GM13977 (cell line): ENCODE data around the gene PBX1.
"Not testable (repeated sequence)": the region's sequence is repeated elsewhere in the genome, so short reads cannot be mapped to it uniquely, and the experiment has no call there.

Experiments
- DNase-seq: peaks from one replicate; pipeline ENCODE4 v3.0.0; 2012; ENCODE audit warnings: low spot score
- in situ Hi-C: fragments of 300-500 bp; cut with MboI; formaldehyde crosslinking; loops from one replicate; pipeline ENCODE4 v1.12.0; 2022; ENCODE audit warnings: low sequenced_read_pairs, low pct_unique_long_range_greater_than_20kb, mixed read lengths, inconsistent platforms; ENCODE audit not compliant: unreplicated experiment
- TF ChIP-seq, protein P1 (sequence below): IDR thresholded peaks from 2 replicates; pipeline ENCODE4 v1.5.1; 2012; ENCODE audit warnings: mild to moderate bottlenecking, control low read depth; ENCODE audit not compliant: insufficient read depth; ENCODE audit errors: extremely low read depth, missing control alignments

The PBX1 gene

GRCh38 chr1:164651351-164651951, 92.5 kb downstream of the PBX1 start:
- no peak for DNase-seq
- TF ChIP-seq, protein P1, sequence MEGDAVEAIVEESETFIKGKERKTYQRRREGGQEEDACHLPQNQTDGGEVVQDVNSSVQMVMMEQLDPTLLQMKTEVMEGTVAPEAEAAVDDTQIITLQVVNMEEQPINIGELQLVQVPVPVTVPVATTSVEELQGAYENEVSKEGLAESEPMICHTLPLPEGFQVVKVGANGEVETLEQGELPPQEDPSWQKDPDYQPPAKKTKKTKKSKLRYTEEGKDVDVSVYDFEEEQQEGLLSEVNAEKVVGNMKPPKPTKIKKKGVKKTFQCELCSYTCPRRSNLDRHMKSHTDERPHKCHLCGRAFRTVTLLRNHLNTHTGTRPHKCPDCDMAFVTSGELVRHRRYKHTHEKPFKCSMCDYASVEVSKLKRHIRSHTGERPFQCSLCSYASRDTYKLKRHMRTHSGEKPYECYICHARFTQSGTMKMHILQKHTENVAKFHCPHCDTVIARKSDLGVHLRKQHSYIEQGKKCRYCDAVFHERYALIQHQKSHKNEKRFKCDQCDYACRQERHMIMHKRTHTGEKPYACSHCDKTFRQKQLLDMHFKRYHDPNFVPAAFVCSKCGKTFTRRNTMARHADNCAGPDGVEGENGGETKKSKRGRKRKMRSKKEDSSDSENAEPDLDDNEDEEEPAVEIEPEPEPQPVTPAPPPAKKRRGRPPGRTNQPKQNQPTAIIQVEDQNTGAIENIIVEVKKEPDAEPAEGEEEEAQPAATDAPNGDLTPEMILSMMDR = no peak
- in situ Hi-C loops = no loop called here

- DNase-seq, in situ Hi-C loops: not testable (repeated sequence)
Observed at GRCh38 chr1:164652969-164653368, 94.0 kb downstream of the PBX1 start.

DNA sequence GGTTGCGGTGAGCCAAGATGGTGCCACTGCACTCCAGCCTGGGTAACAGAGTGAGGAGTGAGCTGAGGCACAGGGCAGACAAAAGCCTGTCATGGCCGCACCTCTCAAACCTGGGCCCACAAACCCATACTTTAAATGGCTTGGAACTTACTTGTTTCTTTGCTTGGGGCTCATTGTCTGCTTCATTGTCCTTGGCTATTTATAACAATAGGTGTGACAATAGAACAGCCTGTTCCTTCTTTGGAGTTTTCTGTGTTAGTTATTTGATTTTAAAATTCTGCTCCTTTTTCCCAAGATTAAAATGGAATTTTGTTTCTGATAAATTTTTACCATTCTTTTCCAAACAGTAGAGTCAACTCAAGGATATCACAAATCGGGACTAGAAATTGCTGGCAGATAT, 94.7 kb downstream of the PBX1 start:
- in situ Hi-C loops = no loop called here
- DNase-seq = no peak
- TF ChIP-seq, protein P1 = no peak

DNA sequence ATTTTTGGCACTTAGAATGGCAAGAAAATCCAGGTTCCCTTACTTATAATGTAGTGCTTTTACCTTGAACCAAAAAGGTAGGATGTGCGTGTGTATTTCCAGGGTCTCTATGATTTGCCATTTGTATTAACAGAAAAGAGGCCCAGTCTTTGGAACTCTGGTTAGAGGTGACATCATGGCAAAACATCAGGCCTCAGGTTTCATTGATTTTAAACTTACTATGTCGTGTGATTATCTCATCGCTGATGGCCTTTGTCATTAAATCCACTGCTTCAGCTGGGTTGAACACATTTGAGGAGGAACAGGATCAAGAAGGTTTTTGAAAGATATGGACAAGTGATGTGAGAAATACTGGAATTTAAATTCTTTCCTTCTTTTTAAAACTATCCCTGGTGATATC, 95.2 kb downstream of the PBX1 start:
- in situ Hi-C loops = no loop called here
- no peak for DNase-seq
- TF ChIP-seq, protein P1 = no peak

DNA sequence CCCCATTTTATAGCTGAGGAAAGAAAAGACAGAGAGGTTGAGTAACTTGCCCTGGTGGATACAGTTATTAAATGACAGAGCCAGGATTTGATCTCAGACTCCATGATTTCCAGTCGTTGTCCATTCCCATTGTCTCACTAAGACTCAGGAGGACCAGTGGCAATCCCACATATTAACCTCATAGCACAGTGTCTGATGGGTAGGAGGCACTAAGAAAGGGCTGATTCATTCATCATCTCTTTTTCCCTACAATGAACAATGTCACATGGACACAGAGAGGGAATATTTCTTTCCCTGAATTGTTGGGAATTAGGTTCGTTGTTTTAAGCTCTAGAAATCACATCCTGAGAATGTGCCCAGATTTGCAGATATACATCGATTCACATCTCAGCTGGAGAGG, 99.9 kb downstream of the PBX1 start:
- TF ChIP-seq, protein P1 = no peak
- in situ Hi-C loops = no loop called here
- DNase-seq = no peak

DNA sequence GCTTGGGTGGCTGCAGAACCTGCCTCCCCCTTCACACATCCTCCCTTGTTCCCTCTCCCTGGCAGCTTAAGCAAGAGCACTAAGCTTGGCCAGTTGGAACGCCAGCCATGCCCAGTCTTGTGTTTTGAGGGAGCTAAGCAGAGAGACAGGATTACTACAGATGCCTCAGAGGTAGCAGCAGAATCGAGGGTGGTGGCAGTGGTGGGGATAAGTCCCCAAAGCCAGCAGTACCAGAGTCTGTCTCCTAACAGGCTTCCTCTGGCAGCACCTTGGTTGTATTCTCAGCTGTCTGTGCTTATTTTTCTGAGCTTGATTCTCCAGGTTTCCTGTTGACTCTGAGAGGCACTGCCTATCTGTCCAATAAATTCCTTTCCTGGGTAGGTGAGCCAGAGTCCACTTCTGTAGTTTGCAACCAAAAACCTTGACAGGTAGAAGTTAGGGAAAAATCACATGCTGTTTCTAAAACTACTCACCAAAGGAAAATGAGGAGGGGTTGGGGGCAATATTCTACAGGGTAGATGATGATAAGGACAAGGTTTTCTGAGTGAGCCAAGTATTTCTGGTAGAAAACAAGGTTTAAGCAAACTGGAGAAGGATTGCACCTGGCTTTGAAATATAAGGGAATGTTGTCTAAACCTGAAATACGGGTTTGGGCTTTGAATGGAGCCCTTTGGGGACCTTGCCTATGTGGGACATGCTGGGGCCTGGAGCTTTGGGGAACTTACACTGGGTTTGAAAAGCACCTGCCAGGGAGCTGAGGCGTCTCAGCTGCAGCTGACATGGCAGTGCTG, 100.8 kb downstream of the PBX1 start:
- in situ Hi-C loops = no loop called here
- TF ChIP-seq, protein P1 = no peak
- DNase-seq = no peak

- in situ Hi-C loops = no loop called here
- no peak for DNase-seq
- TF ChIP-seq, protein P1 = no peak
Observed at GRCh38 chr1:164660412-164660772, 101.4 kb downstream of the PBX1 start.
